HepG2 (cell line): Measurements from ENCODE around the gene RAB17. TPM values are rescaled to one million over a fixed set of nuclear protein-coding genes. Genes with fewer than 3 reads are reported as not detected.

Experiments
- ATAC-seq: fragments of 200-7000 bp; cut with Tn5 transposase; 3 replicates; pipeline ENCODE4 v1.9.1; 2020; ENCODE audit warnings: mild to moderate bottlenecking, moderate library complexity
- BruUV-seq: library from RNA; stranded (reverse); fragments of 400-500 nt; replicated peaks from 2 replicates; lab custom pipeline; 2021; lab: Mats Ljungman, UMichigan
- CTCF ChIA-PET: fragments of 300-600 bp; formaldehyde crosslinking; extraction: SDS; loops from one replicate; lab custom pipeline; 2021; ENCODE audit warnings: low total read pairs, inconsistent platforms, low intra/inter-chr PET ratio; lab: Yijun Ruan, JAX
- POLR2A ChIA-PET: fragments of 350-600 bp; sonication (Branson Sonifier 250); formaldehyde crosslinking; loops from one replicate; lab custom pipeline; 2020; ENCODE audit warnings: antibody characterized with exemption, inconsistent platforms; lab: Yijun Ruan, JAX
- DNase-seq: peaks from one replicate; pipeline ENCODE4 v3.0.0-alpha.2; 2015; ENCODE audit warnings: low spot score
- FAIRE-seq: peaks from 3 replicates; lab custom pipeline; 2011; peaks lifted over from hg19 to GRCh38; lab: Jason Lieb, UNC
- H2AFZ ChIP-seq: one replicate; pipeline ENCODE4 v1.6.1; 2011; ENCODE audit warnings: low read length, inconsistent platforms
- H3K27ac ChIP-seq: fragments of 300-600 bp; 3 replicates; pipeline ENCODE4 v1.8.0; 2011; ENCODE audit warnings: mixed run types, mild to moderate bottlenecking, mixed read lengths, low read length, inconsistent platforms; ENCODE audit not compliant: insufficient read depth; ENCODE audit errors: extremely low read length
- H3K27me3 ChIP-seq, 2 experiments: fragments of 200-600 bp in 1 of 2; 2 replicates in 1 of 2; 3 replicates in 1 of 2; pipeline versions ENCODE4 v1.6.0 to v1.8.0; 2011; ENCODE audit warnings: low read length in 2 of 2, mild to moderate bottlenecking in 2 of 2, moderate library complexity in 2 of 2, inconsistent platforms in 1 of 2; ENCODE audit not compliant: insufficient read depth in 2 of 2, control insufficient read depth in 1 of 2
- H3K36me3 ChIP-seq, 2 experiments: fragments of 200-600 bp in 1 of 2; replicated peaks in 1 of 2; 2 replicates in 1 of 2; 3 replicates in 1 of 2; pipeline versions ENCODE4 v1.5.1 to v1.8.0; 2011; ENCODE audit warnings: low read length in 2 of 2, inconsistent platforms in 1 of 2; ENCODE audit not compliant: insufficient read depth in 2 of 2, control insufficient read depth in 1 of 2
- H3K4me1 ChIP-seq: 2 replicates; pipeline ENCODE4 v1.5.1; 2012; ENCODE audit warnings: low read length, inconsistent platforms; ENCODE audit not compliant: insufficient read depth
- H3K4me2 ChIP-seq: 2 replicates; pipeline ENCODE4 v1.6.0; 2011; ENCODE audit warnings: low read depth, low read length, inconsistent platforms
- H3K4me3 ChIP-seq, 3 experiments: fragments of 200-600 bp in 1 of 3; sonication (generic), shearing (Covaris generic) in 1 of 3; replicated peaks in 1 of 3; 2 replicates each; pipeline ENCODE4 v1.5.1; 2011 to 2016; ENCODE audit warnings: low read length in 3 of 3, inconsistent platforms in 2 of 3, low read depth in 2 of 3, mild to moderate bottlenecking in 2 of 3, control low read depth in 1 of 3, mixed read lengths in 1 of 3; ENCODE audit not compliant: insufficient read depth in 1 of 3
- H3K79me2 ChIP-seq: one replicate; pipeline ENCODE4 v1.6.1; 2011; ENCODE audit warnings: low read length, inconsistent platforms; ENCODE audit not compliant: insufficient read depth
- H3K9ac ChIP-seq: 2 replicates; pipeline ENCODE4 v1.6.0; 2011; ENCODE audit warnings: mild to moderate bottlenecking, low read depth, low read length, inconsistent platforms; ENCODE audit not compliant: insufficient read depth
- H3K9me3 ChIP-seq: 2 replicates; pipeline ENCODE4 v1.5.1; 2012; ENCODE audit warnings: mild to moderate bottlenecking, low read length
- H4K20me1 ChIP-seq: 2 replicates; pipeline ENCODE4 v1.6.0; 2011; ENCODE audit warnings: inconsistent platforms, mild to moderate bottlenecking, low read length, moderate library complexity; ENCODE audit not compliant: insufficient read depth
- CBX5 ChIP-seq: sonication (generic); formaldehyde crosslinking; IDR thresholded peaks from 2 replicates; pipeline ENCODE4 v1.4.0; 2020; ENCODE audit warnings: missing genetic modification reagents, borderline replicate concordance
- SP2 ChIP-seq: sonication (generic); formaldehyde crosslinking; IDR thresholded peaks from 2 replicates; pipeline ENCODE4 v1.5.1; 2020; ENCODE audit warnings: mild to moderate bottlenecking, missing genetic modification reagents
- SPEN ChIP-seq: sonication (generic); formaldehyde crosslinking; IDR thresholded peaks from 2 replicates; pipeline ENCODE4 v1.5.1; 2020; ENCODE audit warnings: low read depth, mild to moderate bottlenecking, missing genetic modification reagents
- ZMYM3 ChIP-seq: sonication (generic); formaldehyde crosslinking; IDR thresholded peaks from 2 replicates; pipeline ENCODE4 v1.5.1; 2020; ENCODE audit warnings: mild to moderate bottlenecking, missing genetic modification reagents
- ZNF230 ChIP-seq: sonication (generic); formaldehyde crosslinking; IDR thresholded peaks from 2 replicates; pipeline ENCODE4 v1.4.0; 2020; ENCODE audit warnings: mild to moderate bottlenecking, missing genetic modification reagents
- ZNF326 ChIP-seq: sonication (generic); formaldehyde crosslinking; IDR thresholded peaks from 2 replicates; pipeline ENCODE4 v1.4.0; 2020; ENCODE audit warnings: missing genetic modification reagents, borderline replicate concordance
- ZNF333 ChIP-seq: sonication (generic); formaldehyde crosslinking; IDR thresholded peaks from 2 replicates; pipeline ENCODE4 v1.4.0; 2020; ENCODE audit warnings: mild to moderate bottlenecking, missing genetic modification reagents, borderline replicate concordance
- ZNF354B ChIP-seq: sonication (generic); formaldehyde crosslinking; IDR thresholded peaks from 2 replicates; pipeline ENCODE4 v1.8.0; 2022; ENCODE audit warnings: mild to moderate bottlenecking, missing genetic modification reagents
- ZNF703 ChIP-seq: sonication (generic); formaldehyde crosslinking; IDR thresholded peaks from 2 replicates; pipeline ENCODE4 v1.5.1; 2020; ENCODE audit warnings: missing genetic modification reagents, mild to moderate bottlenecking, moderate library complexity, borderline replicate concordance
- ZNF879 ChIP-seq: sonication (generic); formaldehyde crosslinking; IDR thresholded peaks from 2 replicates; pipeline ENCODE4 v1.8.1; 2023; ENCODE audit warnings: missing genetic modification reagents
- WGBS: methylation state at CpG from one replicate; pipeline ENCODE4 v1.1.6; 2017; ENCODE audit warnings: low lambda C conversion rate; 5-methylcytosine and 5-hydroxymethylcytosine counted together
- in situ Hi-C: cut with HindIII; loops from 2 replicates; pipeline ENCODE4 v1.10.0; 2017; ENCODE audit warnings: low pct_unique_long_range_greater_than_20kb; ENCODE audit not compliant: extremely low pct_ligation_motif_present
- intact Hi-C: fragments of 100-400 bp; cut with micrococcal nuclease; formaldehyde crosslinking; loops from one replicate; pipeline ENCODE4 v1.10.0; 2022; ENCODE audit not compliant: unreplicated experiment
- polyA plus RNA-seq, 8 experiments: library from polyadenylated mRNA; depleted of rRNA in 3 of 8; stranded (reverse) in 7 of 8; unstranded in 1 of 8; fragments of >200 nt; fragmentation: Illumina TruSeq in 4 of 8; extraction: Trizol in 4 of 8; gene quantifications; 2 replicates each; pipeline versions ENCODE4 v1.2.1 to v1.2.3, GENCODE V29; 2011 to 2016; ENCODE audit warnings: low read depth in 4 of 8, missing spikeins in 1 of 8, mixed read lengths in 1 of 8; ENCODE audit not compliant: insufficient read depth in 1 of 8
- total RNA-seq, 5 experiments: library from RNA; depleted of rRNA; stranded (reverse); fragments of >200 nt; fragmentation: Illumina TruSeq; extraction: Trizol; gene quantifications; 2 replicates each; pipeline ENCODE4 v1.2.3, GENCODE V29; 2016; ENCODE audit warnings: low read depth in 1 of 5
- TF ChIP-seq, protein P1 (sequence below): sonication (generic); formaldehyde crosslinking; IDR thresholded peaks from 2 replicates; pipeline ENCODE4 v1.4.0; 2020; ENCODE audit warnings: missing genetic modification reagents; ENCODE audit errors: not compliant biosample characterization
- TF ChIP-seq, protein P2 (sequence below): sonication (generic); formaldehyde crosslinking; IDR thresholded peaks from 2 replicates; pipeline ENCODE4 v1.9.0; 2021; ENCODE audit warnings: missing genetic modification reagents, mild to moderate bottlenecking, borderline replicate concordance
- TF ChIP-seq, protein P3 (sequence below): sonication (generic); formaldehyde crosslinking; IDR thresholded peaks from 2 replicates; pipeline ENCODE4 v1.4.0; 2020; ENCODE audit warnings: missing genetic modification reagents

RAB17 gene
- total and polyA plus RNA-seq, 2 of the 13 experiments (the other 11 are each of a cell fraction or from before 2014, with no cell fraction given): 68.0 to 124 TPM

DNA sequence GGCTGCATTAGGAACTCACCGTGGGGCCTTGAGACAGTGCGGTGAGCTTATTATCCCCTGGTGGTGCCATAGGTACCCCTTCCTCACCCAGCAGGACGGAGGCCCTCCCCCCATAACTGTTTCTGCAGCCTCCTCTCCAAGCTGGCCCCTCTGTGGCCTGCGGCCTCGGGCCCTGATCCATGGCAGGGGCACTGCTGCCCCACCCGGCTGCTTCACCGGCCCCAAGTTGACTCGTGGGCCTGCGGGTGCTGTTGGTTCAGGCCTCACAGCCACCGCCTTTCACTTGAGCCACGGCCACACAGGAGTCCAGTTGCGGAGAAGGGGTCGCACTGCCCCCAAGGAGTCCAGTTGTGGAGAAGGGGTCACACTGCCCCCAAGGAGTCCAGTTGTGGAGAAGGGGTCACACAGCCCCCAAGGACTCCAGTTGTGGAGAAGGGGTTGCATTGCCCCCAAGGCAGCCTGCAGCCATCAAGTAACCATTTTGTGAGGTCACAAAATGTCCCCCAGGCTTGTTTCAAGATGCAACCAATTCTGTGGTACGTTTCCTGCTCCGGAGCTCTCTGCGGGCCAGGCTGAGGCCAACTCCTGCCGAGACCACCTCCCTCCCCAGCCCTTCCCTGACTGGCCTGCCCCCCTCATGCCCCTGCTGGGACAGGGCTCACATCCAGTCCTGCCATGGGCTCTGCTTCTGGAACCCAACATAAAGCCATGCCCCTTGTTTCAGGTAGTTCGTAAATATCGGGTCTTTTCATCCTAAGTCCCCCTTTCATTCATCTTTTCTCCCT, 41.5 kb upstream of the RAB17 start:
- Histone ChIP-seq H3K27me3 (peaks cover 2 to 14% of the 10 kb centered on the region in 2 experiments; a peak in 3 of 5 replicates), H4K20me1 (peaks cover 3% of the 10 kb centered on the region; the same call in 1 of the 2 replicates), H3K4me2 (no peak overlapping the region), H3K79me2 (no peaks in the 10 kb centered on the region), H3K9me3 (no peaks in the 10 kb centered on the region), H3K9ac (no peak overlapping the region), H3K4me1 (peaks cover 13% of the 10 kb centered on the region), H2AFZ (no peak overlapping the region), H3K27ac (no peak overlapping the region), H3K36me3 (no peaks in the 10 kb centered on the region), H3K4me3 (no peak overlapping the region)
- CTCF ChIA-PET: no interaction called here
- WGBS: 89% methylated on average over 11 of the region's 19 CpGs
- no peak for FAIRE-seq
- TF ChIP-seq, protein P1, sequence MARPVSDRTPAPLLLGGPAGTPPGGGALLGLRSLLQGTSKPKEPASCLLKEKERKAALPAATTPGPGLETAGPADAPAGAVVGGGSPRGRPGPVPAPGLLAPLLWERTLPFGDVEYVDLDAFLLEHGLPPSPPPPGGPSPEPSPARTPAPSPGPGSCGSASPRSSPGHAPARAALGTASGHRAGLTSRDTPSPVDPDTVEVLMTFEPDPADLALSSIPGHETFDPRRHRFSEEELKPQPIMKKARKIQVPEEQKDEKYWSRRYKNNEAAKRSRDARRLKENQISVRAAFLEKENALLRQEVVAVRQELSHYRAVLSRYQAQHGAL (CRISPR knock-in tag): no peak
- TF ChIP-seq ZNF326 (no peak), ZMYM3 (CRISPR knock-in tag) (no peak), ZNF333 (CRISPR knock-in tag) (no peak), SP2 (CRISPR knock-in tag) (no peak), ZNF354B (no peak), ZNF703 (CRISPR knock-in tag) (no peak), SPEN (CRISPR knock-in tag) (no peak), ZNF879 (CRISPR knock-in tag) (no peak), CBX5 (CRISPR knock-in tag) (no peak), ZNF230 (no peak)
- TF ChIP-seq, protein P2, sequence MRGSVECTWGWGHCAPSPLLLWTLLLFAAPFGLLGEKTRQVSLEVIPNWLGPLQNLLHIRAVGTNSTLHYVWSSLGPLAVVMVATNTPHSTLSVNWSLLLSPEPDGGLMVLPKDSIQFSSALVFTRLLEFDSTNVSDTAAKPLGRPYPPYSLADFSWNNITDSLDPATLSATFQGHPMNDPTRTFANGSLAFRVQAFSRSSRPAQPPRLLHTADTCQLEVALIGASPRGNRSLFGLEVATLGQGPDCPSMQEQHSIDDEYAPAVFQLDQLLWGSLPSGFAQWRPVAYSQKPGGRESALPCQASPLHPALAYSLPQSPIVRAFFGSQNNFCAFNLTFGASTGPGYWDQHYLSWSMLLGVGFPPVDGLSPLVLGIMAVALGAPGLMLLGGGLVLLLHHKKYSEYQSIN (CRISPR knock-in tag): no peak
- TF ChIP-seq, protein P3, sequence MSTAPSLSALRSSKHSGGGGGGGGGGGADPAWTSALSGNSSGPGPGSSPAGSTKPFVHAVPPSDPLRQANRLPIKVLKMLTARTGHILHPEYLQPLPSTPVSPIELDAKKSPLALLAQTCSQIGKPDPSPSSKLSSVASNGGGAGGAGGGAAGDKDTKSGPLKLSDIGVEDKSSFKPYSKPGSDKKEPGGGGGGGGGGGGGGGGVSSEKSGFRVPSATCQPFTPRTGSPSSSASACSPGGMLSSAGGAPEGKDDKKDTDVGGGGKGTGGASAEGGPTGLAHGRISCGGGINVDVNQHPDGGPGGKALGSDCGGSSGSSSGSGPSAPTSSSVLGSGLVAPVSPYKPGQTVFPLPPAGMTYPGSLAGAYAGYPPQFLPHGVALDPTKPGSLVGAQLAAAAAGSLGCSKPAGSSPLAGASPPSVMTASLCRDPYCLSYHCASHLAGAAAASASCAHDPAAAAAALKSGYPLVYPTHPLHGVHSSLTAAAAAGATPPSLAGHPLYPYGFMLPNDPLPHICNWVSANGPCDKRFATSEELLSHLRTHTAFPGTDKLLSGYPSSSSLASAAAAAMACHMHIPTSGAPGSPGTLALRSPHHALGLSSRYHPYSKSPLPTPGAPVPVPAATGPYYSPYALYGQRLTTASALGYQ (CRISPR knock-in tag): no peak
- no TSS peak for BruUV-seq
- no peak for ATAC-seq
- DNase-seq: no peak
- in situ Hi-C loops (no loop called here), intact Hi-C loops (no loop called here)
- POLR2A ChIA-PET: no interaction called here
